GM13976 (cell line): Measurements from ENCODE around the gene APEX1.

Experiments
- DNase-seq: peaks from one replicate; pipeline ENCODE4 v3.0.0; 2012; ENCODE audit warnings: low spot score
- in situ Hi-C: fragments of 300-500 bp; cut with MboI; formaldehyde crosslinking; loops from one replicate; pipeline ENCODE4 v1.12.0; 2022; ENCODE audit warnings: low sequenced_read_pairs, mixed read lengths, inconsistent platforms; ENCODE audit not compliant: unreplicated experiment
- TF ChIP-seq, protein P1 (sequence below): IDR thresholded peaks from 2 replicates; pipeline ENCODE4 v1.5.1; 2012; ENCODE audit warnings: borderline replicate concordance, mild to moderate bottlenecking; ENCODE audit not compliant: insufficient read depth; ENCODE audit errors: extremely low read depth, missing control alignments, control extremely low read depth

The APEX1 gene

DNA sequence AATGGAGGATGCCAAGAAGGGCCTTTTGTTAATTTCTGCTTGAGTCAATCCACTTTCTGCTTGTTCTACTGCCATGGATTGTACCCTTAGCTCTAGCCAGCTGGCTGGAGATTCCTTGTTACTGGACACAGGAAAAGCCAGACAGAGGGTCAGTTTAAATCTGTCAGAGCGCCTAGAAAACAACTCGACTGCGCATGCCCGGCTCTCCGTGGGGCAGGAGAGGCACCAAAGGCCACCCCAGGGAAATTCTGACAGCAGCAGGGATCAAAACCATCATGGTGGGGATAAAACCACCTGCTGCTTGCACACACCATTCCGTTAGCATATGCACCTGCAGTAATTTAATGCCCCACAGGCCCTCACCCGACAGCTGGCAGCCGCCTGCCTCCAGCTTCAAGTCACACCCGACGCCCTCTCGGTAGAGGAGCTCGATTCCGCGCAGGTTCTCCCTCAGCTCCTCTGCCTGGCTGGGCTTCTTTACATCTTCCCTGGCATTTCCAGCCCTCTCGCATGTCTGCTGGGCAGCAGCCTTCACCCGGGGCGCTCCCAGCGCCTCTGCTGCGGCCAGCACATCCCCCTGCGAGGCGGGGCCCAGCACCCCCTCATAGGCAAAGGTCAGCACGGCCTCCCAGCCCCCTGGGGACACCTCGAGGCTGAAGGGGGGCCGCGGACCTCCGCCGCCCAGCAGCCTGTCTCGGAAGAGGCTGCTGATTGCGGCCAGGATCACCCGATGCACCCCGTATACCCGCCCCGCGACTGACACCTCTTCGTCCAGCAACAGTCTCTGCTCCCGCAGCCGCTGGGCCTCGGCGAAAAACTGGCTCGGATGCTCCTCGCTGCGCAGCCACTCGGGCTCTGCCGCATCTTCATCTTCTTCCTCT, 20.1 kb upstream of the APEX1 start:
- DNase-seq = no peak
- TF ChIP-seq, protein P1, sequence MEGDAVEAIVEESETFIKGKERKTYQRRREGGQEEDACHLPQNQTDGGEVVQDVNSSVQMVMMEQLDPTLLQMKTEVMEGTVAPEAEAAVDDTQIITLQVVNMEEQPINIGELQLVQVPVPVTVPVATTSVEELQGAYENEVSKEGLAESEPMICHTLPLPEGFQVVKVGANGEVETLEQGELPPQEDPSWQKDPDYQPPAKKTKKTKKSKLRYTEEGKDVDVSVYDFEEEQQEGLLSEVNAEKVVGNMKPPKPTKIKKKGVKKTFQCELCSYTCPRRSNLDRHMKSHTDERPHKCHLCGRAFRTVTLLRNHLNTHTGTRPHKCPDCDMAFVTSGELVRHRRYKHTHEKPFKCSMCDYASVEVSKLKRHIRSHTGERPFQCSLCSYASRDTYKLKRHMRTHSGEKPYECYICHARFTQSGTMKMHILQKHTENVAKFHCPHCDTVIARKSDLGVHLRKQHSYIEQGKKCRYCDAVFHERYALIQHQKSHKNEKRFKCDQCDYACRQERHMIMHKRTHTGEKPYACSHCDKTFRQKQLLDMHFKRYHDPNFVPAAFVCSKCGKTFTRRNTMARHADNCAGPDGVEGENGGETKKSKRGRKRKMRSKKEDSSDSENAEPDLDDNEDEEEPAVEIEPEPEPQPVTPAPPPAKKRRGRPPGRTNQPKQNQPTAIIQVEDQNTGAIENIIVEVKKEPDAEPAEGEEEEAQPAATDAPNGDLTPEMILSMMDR = no peak
- in situ Hi-C loops = no loop called here

DNA sequence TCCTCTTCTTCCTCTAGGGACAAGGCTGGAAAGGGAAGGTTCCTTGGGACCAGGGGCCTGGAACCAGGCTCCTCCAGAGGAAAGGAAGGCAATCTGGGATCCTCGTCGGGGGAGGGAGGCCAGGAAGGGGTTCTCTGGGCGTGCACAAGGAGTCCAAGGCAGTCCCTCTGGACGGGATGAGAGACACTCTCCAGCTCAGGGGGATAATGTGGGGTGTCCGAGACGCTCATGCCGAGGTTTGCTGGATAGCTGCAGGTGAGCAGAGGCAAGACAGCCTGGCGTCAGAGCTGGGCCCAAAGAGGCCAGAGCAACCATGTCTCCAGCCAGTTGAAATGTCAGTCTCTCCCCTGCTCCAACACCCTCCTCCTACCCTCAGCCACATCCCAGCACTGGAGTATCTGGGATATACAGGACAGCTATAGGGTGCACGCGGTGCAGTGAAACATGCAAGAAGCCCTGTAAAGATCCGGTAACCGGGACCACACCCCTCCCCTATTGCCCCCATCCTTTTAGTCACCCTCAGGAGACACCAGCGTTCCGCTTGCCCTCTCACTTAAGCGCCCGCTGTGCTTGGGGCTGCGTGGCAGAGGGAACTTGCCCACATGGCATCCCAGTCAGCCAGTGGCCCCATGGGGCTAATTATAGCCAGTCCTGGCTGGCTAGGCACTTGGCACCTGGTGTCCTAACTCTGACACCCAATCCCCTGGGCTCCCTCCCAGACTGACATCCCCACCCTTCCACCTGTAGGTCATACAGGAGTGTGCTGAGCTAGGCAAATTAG, 19.3 kb upstream of the APEX1 start, which contains the start of gene KLHL33:
KLHL33 (minus strand) TSS at position 585 of the 781 bp plus-strand sequence; CDS start at position 230, 355 bp downstream.
- no peak for DNase-seq
- TF ChIP-seq, protein P1 = no peak
- in situ Hi-C loops = no loop called here

DNA sequence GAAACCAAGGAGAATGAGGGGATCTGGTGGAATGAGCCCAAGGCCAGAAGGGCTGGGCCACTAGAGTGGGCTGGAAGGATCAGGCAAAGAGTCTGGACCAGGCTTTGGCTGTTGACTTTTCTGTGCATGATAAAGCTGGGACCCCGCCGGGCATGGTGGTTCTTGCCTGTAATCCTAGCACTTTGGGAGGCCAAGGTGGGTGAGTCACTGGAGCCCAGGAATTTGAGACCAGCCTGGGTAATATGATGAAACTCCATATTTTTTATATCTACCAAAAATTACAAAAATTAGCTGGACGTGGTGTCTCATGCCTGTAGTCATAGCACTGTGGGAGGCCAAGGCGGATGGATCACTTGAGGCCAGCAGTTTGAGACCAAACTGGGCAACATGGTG, 18.7 kb upstream of the APEX1 start:
- in situ Hi-C loops = no loop called here
- no peak for DNase-seq

DNA sequence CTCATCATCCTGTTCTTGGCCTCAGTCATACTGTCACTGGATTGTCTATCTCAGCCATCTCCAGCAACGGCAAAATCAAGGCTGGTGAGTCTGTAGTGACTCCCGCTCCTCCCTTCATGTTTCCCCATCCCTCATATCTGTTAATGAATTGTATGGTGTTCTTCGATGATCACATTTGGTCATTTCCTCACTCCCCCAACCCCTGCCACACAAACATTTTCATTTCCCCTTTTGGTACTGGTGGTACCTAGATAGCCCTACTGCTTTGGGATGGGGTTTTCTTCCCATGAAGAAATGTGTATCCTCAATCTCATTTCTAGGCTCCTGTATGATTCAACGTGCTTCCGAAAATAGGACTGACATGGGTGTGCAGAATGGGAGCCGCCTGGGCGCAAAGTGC, 16.4 kb upstream of the APEX1 start:
- in situ Hi-C loops = no loop called here

More for the DNA sequence above, 18.7 kb upstream of the APEX1 start:
- TF ChIP-seq, protein P1 = no peak

DNA sequence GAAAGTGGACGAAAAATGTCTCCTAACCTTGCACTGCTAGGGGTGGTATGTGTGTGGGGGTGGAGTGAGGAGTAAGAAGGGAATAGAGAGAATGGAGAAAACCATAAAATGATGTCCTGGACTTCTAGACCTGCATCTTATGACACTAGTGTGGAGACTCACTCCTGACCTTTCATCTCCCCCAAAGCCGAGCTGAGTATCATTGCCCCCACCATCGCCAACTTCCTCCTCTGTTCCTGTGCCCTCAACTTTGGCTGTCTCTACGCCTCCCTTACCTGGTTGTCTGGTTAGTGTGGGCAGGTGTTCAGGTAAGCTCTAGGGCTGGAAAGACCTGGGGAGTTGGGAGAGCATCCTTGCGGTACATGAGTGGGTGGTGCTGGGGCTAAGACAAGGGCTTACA, 14.6 kb upstream of the APEX1 start:
- in situ Hi-C loops = no loop called here
- TF ChIP-seq, protein P1 = no peak
- no peak for DNase-seq

More for the DNA sequence above, 16.4 kb upstream of the APEX1 start:
- TF ChIP-seq, protein P1 = no peak
- no peak for DNase-seq

DNA sequence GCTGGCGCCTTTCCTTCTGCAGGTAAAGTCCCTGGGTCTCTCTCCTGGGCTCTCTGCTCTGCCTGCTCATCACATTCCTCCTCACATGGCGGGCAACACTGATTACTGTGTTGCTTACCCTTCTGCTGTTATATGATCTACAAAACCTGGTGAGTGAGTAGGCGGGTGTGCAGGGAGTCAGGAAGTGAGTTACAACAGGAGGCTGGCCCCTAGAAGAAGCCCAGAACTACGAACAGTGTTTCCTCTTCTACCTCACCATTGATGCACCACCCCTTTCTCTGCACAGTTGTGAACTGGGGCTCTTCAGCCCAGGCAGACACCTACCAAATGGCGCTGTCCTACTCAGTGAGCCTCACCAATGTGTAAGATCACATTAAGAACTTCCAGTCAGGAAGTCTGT, 14.1 kb upstream of the APEX1 start:
- in situ Hi-C loops = no loop called here
- TF ChIP-seq, protein P1 = no peak
- no peak for DNase-seq
